GM12878 (cell line): Measurements from ENCODE around the gene TDRKH. TPM values are rescaled to one million over a fixed set of nuclear protein-coding genes. Genes with fewer than 3 reads are reported as not detected.

ENCODE experiments used
- ATAC-seq: fragments of 200-7000 bp; cut with Tn5 transposase; 3 replicates; pipeline ENCODE4 v1.9.1; 2020; ENCODE audit warnings: mild to moderate bottlenecking, moderate library complexity
- BruUV-seq: library from RNA; stranded (reverse); fragments of 400-500 nt; replicated peaks from 2 replicates; lab custom pipeline; 2021; lab: Mats Ljungman, UMichigan
- CTCF ChIA-PET: fragments of 300-600 bp; sonication (Branson Sonifier 250); formaldehyde crosslinking; extraction: SDS; loops from one replicate; lab custom pipeline; 2021; ENCODE audit warnings: inconsistent platforms; lab: Yijun Ruan, JAX
- POLR2A ChIA-PET: fragments of 350-600 bp; formaldehyde crosslinking; extraction: SDS; loops from one replicate; lab custom pipeline; 2021; ENCODE audit warnings: inconsistent platforms; lab: Charles Lee
- RAD21 ChIA-PET: fragments of 300-600 bp; sonication (Branson Sonifier 250); formaldehyde crosslinking; loops from one replicate; lab custom pipeline; 2023; ENCODE audit warnings: antibody characterized with exemption; ENCODE audit not compliant: unreplicated experiment; lab: Charles Lee
- SMC1A ChIA-PET: fragments of 300-600 bp; sonication (Branson Sonifier 250); formaldehyde crosslinking; loops from one replicate; lab custom pipeline; 2023; ENCODE audit not compliant: unreplicated experiment, uncharacterized antibody; lab: Charles Lee
- DNase-seq: peaks from one replicate; pipeline ENCODE4 v3.0.0-alpha.2; 2011; ENCODE audit warnings: low read depth, low spot score
- FAIRE-seq: peaks from 3 replicates; lab custom pipeline; 2011; peaks lifted over from hg19 to GRCh38; lab: Jason Lieb, UNC
- H2AFZ ChIP-seq: 2 replicates; pipeline ENCODE4 v1.6.0; 2011; ENCODE audit warnings: low read depth, low read length, control low read depth; ENCODE audit not compliant: control insufficient read depth
- H3K27ac ChIP-seq: 2 replicates; pipeline ENCODE4 v1.5.1; 2011; ENCODE audit warnings: control low read depth; ENCODE audit not compliant: control insufficient read depth, insufficient read depth
- H3K27me3 ChIP-seq, 2 experiments: replicated peaks in 1 of 2; 2 replicates each; pipeline versions ENCODE4 v1.6.0 to v1.6.1; 2011; ENCODE audit warnings: low read length in 1 of 2; ENCODE audit not compliant: control insufficient read depth in 2 of 2, insufficient read depth in 2 of 2
- H3K36me3 ChIP-seq, 2 experiments: 2 replicates each; pipeline ENCODE4 v1.5.1; 2011; ENCODE audit warnings: low read length in 1 of 2; ENCODE audit not compliant: control insufficient read depth in 2 of 2, insufficient read depth in 2 of 2
- H3K4me1 ChIP-seq: 2 replicates; pipeline ENCODE4 v1.6.1; 2011; ENCODE audit warnings: mild to moderate bottlenecking, low read length, moderate library complexity, mixed read lengths; ENCODE audit not compliant: control insufficient read depth, insufficient read depth
- H3K4me2 ChIP-seq: 2 replicates; pipeline ENCODE4 v1.6.0; 2011; ENCODE audit warnings: control low read depth; ENCODE audit not compliant: control insufficient read depth, insufficient read depth
- H3K4me3 ChIP-seq: fragments of 200-600 bp; sonication (generic); 2 replicates; pipeline ENCODE4 v1.5.1; 2016
- H3K79me2 ChIP-seq: 2 replicates; pipeline ENCODE4 v1.6.0; 2011; ENCODE audit warnings: low read length; ENCODE audit not compliant: control insufficient read depth, insufficient read depth
- H3K9ac ChIP-seq: 2 replicates; pipeline ENCODE4 v1.8.0; 2011; ENCODE audit warnings: low read length, control low read depth, mixed read lengths; ENCODE audit not compliant: control insufficient read depth, insufficient read depth
- H3K9me3 ChIP-seq: replicated peaks from 3 replicates; pipeline ENCODE4 v1.5.1; 2011; ENCODE audit warnings: mild to moderate bottlenecking, low read length; ENCODE audit not compliant: control insufficient read depth, insufficient read depth
- H4K20me1 ChIP-seq: 2 replicates; pipeline ENCODE4 v1.6.0; 2011; ENCODE audit not compliant: control insufficient read depth, insufficient read depth
- CHD1 ChIP-seq: IDR thresholded peaks from 2 replicates; pipeline ENCODE4 v1.6.1; 2012; ENCODE audit warnings: low read depth, low read length, improper control_type of control experiment
- NBN ChIP-seq: fragments of 450-650 bp; IDR thresholded peaks from 2 replicates; pipeline ENCODE4 v1.6.1; 2016
- SIX5 ChIP-seq: IDR thresholded peaks from 2 replicates; pipeline ENCODE4 v1.6.1; 2011; ENCODE audit warnings: mild to moderate bottlenecking, low read depth, low read length, moderate library complexity; ENCODE audit not compliant: severe bottlenecking
- SRF ChIP-seq, 2 experiments: IDR thresholded peaks; 2 replicates each; pipeline ENCODE4 v1.6.1; 2011; ENCODE audit warnings: low read depth in 2 of 2, low read length in 2 of 2, mild to moderate bottlenecking in 1 of 2, moderate library complexity in 1 of 2
- TCF7 ChIP-seq: IDR thresholded peaks from 2 replicates; pipeline ENCODE4 v1.6.1; 2014; ENCODE audit warnings: antibody characterized with exemption, borderline replicate concordance
- ZNF217 ChIP-seq: fragments of 450-650 bp; IDR thresholded peaks from 2 replicates; pipeline ENCODE4 v1.6.1; 2017; ENCODE audit warnings: antibody characterized with exemption, mild to moderate bottlenecking
- WGBS: methylation state at CpG from one replicate; pipeline ENCODE4 v1.1.6; 2016; ENCODE audit warnings: low lambda C conversion rate; ENCODE audit not compliant: insufficient replicate concordance, insufficient coverage; ENCODE audit errors: missing lambda C conversion rate; 5-methylcytosine and 5-hydroxymethylcytosine counted together
- in situ Hi-C: fragments of 300-500 bp; cut with MboI; formaldehyde crosslinking; loops from 9 replicates; pipeline ENCODE4 v1.14.3; 2018; ENCODE audit warnings: mixed read lengths
- intact Hi-C: fragments of 100-400 bp; cut with micrococcal nuclease; formaldehyde crosslinking; loops from one replicate; pipeline ENCODE4 v1.14.2; 2022; ENCODE audit not compliant: unreplicated experiment
- polyA plus RNA-seq, 11 experiments: library from polyadenylated mRNA; depleted of rRNA in 4 of 11; unstranded in 6 of 11; stranded (reverse) in 5 of 11; fragments of >200 nt; fragmentation: Nextera tagmentation in 4 of 11; fragmentation: Illumina TruSeq in 1 of 11; extraction: Ambion mirVana in 4 of 11; extraction: Trizol in 1 of 11; gene quantifications; 1 replicate in 1 of 11; 2 replicates in 10 of 11; pipeline versions ENCODE4 v1.2.1 to v1.2.3, GENCODE V29; 2011 to 2016; ENCODE audit warnings: inconsistent platforms in 2 of 11, missing spikeins in 2 of 11, low read depth in 1 of 11
- total RNA-seq, 4 experiments: library from RNA; depleted of rRNA in 3 of 4; stranded (reverse); fragments of >200 nt in 3 of 4; fragmentation: Illumina TruSeq in 1 of 4; extraction: Trizol in 1 of 4; gene quantifications; 2 replicates each; pipeline versions ENCODE4 v1.2.1 to v1.2.3, GENCODE V29; 2013 to 2021
- TF ChIP-seq, protein P1 (sequence below): IDR thresholded peaks from 2 replicates; pipeline ENCODE4 v1.6.1; 2011; ENCODE audit warnings: borderline replicate concordance, low read depth, mild to moderate bottlenecking, moderate library complexity, mixed read lengths, low read length; ENCODE audit not compliant: insufficient read depth; ENCODE audit errors: extremely low read length

The TDRKH gene
- total and polyA plus RNA-seq, 10 of the 15 experiments (the other 5 are each of a cell fraction or from before 2014, with no cell fraction given), result 1.3 to 8.4 (median 2.9) TPM

DNA sequence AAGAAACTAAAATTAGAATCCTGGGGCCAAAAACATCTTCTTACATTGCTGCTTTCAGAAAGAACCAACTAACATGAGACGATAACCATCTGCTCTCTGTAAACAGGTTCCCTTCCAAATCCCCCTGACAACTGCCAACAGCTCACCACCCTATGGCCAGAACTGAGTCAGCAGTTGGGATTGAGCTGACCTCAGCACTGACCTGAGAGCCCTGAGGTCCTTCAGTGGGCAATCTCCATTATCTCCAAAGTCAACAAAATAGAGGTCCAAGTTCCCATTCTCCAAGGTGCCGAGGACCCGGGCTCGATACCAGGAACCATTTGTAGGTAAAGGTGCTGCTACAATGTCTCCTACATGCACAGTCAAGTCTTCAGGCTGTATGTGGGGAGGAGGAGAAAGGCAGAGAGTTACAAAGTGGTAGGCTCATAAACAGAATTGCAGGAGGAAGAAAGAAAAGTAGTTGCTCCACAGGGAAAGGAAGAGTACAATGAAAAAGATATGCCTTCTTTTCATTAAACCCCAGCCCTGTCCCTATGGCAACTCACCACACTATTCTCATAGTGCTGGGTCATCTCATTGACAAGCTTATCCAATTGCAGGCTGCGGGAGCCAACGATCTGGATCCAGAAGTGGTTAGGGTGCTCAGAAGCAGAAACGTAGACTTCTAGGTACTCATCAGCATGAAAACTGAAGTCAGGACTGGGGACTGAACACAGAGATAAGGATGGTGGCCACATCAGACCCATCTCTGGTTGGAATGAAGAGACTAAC lies 14.2 kb downstream of the TDRKH start (continued):
- TF ChIP-seq SIX5 (no peak), SRF (IDR thresholded peaks at IDR 0.05; ENCODE audit: low read depth in 2 of 2, low read length in 2 of 2) (no peak), TCF7 (no peak), NBN (no peak), CHD1 (no peak)
- TF ChIP-seq, protein P1, sequence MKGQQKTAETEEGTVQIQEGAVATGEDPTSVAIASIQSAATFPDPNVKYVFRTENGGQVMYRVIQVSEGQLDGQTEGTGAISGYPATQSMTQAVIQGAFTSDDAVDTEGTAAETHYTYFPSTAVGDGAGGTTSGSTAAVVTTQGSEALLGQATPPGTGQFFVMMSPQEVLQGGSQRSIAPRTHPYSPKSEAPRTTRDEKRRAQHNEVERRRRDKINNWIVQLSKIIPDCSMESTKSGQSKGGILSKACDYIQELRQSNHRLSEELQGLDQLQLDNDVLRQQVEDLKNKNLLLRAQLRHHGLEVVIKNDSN, result no peak
- TF ChIP-seq, all 136 proteins: peak for 0

GRCh38 chr1:151774256-151774922 lies 15.9 kb downstream of the TDRKH start:
- no peaks in the 10 kb centered on the region for H3K79me2 ChIP-seq
- RAD21 ChIA-PET, result no interaction called here
- H3K4me2 ChIP-seq, result no peak overlapping the region
- FAIRE-seq, result no peak
- no peak for DNase-seq
- 21% methylated on average over 3 of the region's 3 CpGs for WGBS
- no peak overlapping the region for H3K9ac ChIP-seq
- POLR2A ChIA-PET, result no interaction called here
- no peak overlapping the region for H3K27ac ChIP-seq
- intact Hi-C loops, result no loop called here
- SMC1A ChIA-PET, result interaction anchor here (1.0 kb wide), 1 partner anchor 15 kb away, joined by 5 read pairs; no protein-coding TSS in a partner anchor
- in situ Hi-C loops, result no loop called here
- CTCF ChIA-PET, result interaction anchor here (0.6 to 1.4 kb wide), 4 partner anchors 11 to 547 kb away, joined by 3 read pairs; partner anchors contain the start of gene MRPL9
- no peaks in the 10 kb centered on the region for H3K27me3 ChIP-seq
- no peak for TF ChIP-seq ZNF217
- BruUV-seq, result no TSS peak
- no peak for ATAC-seq
- no peaks in the 10 kb centered on the region for H4K20me1 ChIP-seq
- H3K9me3 ChIP-seq, result no peaks in the 10 kb centered on the region
- no peaks in the 10 kb centered on the region for H3K4me1 ChIP-seq
- H3K36me3 ChIP-seq, result no peaks in the 10 kb centered on the region
- H2AFZ ChIP-seq, result no peak overlapping the region
- H3K4me3 ChIP-seq, result no peak overlapping the region
